Right atrium auricular region (tissue), 2 donors: ENCODE data around the gene GALNT16. TPM values are rescaled to one million over a fixed set of nuclear protein-coding genes. Genes with fewer than 3 reads are reported as not detected.
A peak's percentile ranks its signal among the peaks of the same experiment; 100 is the strongest.

Experiments used
- DNase-seq: peaks from one replicate; pipeline ENCODE4 v3.0.0-alpha.2; 2019; ENCODE audit warnings: low spot score
- H3K27ac ChIP-seq, 2 donors: fragments of 200-600 bp; sonication (generic); 1 replicate in 1 of 2; 2 replicates in 1 of 2; pipeline ENCODE4 v1.5.1; 2016 to 2019
- H3K27me3 ChIP-seq, 2 donors: fragments of 200-600 bp; sonication (generic); one replicate each; pipeline versions ENCODE4 v1.5.1 to v1.6.0; 2017 to 2019
- H3K36me3 ChIP-seq: fragments of 200-600 bp; sonication (generic); one replicate; pipeline ENCODE4 v1.5.1; 2016
- H3K4me1 ChIP-seq, 2 donors: fragments of 200-600 bp; sonication (generic); one replicate each; pipeline versions ENCODE4 v1.5.1 to v1.6.0; 2017 to 2019
- H3K4me3 ChIP-seq, 2 donors: fragments of 200-600 bp; sonication (generic); 1 replicate in 1 of 2; 2 replicates in 1 of 2; pipeline ENCODE4 v1.5.1; 2017 to 2019; ENCODE audit warnings: mild to moderate bottlenecking in 1 of 2, moderate library complexity in 1 of 2
- H3K9me3 ChIP-seq, 2 donors: fragments of 200-600 bp; sonication (generic); one replicate each; pipeline ENCODE4 v1.5.1; 2019
- CTCF ChIP-seq, 2 donors: fragments of 200-600 bp; sonication (generic); IDR thresholded peaks; one replicate each; pipeline ENCODE4 v1.5.1; 2019; ENCODE audit warnings: antibody characterized with exemption in 2 of 2
- total RNA-seq, 2 donors: library from RNA; depleted of rRNA; stranded (reverse); fragments of >200 nt; gene quantifications; one replicate each; pipeline ENCODE4 v1.1.0, GENCODE V29; 2016

Gene GALNT16
- total RNA-seq, 2 donors from 2014 or later: 17.9 to 56.8 TPM

DNA sequence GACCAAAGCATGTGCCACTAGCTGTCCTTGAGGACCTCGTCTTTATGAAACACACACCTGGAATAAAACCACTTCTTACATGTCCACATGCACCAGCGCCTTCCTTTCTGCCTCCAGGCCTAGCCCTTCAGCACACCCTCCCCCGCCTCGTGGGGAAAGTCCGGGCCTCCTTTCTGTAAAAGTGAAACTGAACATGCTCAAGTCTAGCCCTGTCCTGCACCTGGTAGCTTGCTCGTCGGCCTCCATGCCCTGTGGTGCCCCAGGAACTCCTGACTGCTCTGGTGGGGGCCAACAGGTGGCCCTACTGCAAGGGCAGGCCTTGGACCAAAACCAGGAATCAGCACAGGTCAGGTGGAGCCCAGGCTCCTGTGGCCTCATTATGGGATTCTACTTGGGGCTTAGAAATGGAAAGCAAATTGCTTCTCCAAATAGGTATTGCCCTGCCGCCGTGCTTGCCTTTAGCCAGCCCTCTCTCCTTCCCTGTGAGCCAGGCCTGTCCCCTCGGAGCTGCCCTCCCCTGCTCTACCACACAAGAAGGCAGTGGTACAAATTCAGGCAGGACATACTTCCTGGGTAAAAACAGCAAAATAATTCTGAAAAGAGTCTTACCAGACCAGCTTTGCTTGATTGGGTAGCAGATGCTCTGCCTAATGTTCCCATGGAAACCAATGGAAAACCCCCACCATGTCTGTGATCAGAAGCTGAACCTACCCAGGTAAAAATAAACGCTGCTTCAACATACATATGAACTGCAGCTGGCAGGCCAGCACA, 94.6 kb downstream of the GALNT16 start:
- no peak overlapping the region for H3K4me3 ChIP-seq
- H3K4me1 ChIP-seq: peaks cover 0 to 16% of the 10 kb centered on the region in 2 donors
- no peak for TF ChIP-seq CTCF (IDR thresholded peaks at IDR 0.05)
- no peak for DNase-seq
- no peaks in the 10 kb centered on the region for H3K9me3 ChIP-seq
- peak overlapping the region in 1 of 2 donors; percentile 69 for H3K27ac ChIP-seq
- no peaks in the 10 kb centered on the region for H3K27me3 ChIP-seq
- no peaks in the 10 kb centered on the region for H3K36me3 ChIP-seq

- Histone ChIP-seq H3K27ac (peak overlapping the region; percentile 55 to 69), H3K4me3 (no peak overlapping the region), H3K4me1 (peaks cover 0 to 16% of the 10 kb centered on the region in 2 donors), H3K27me3 (no peaks in the 10 kb centered on the region), H3K9me3 (no peaks in the 10 kb centered on the region), H3K36me3 (no peaks in the 10 kb centered on the region)
- TF ChIP-seq CTCF (IDR thresholded peaks at IDR 0.05): no peak
- no peak for DNase-seq
Measured at GRCh38 chr14:69355154-69355597, 95.2 kb downstream of the GALNT16 start.

DNA sequence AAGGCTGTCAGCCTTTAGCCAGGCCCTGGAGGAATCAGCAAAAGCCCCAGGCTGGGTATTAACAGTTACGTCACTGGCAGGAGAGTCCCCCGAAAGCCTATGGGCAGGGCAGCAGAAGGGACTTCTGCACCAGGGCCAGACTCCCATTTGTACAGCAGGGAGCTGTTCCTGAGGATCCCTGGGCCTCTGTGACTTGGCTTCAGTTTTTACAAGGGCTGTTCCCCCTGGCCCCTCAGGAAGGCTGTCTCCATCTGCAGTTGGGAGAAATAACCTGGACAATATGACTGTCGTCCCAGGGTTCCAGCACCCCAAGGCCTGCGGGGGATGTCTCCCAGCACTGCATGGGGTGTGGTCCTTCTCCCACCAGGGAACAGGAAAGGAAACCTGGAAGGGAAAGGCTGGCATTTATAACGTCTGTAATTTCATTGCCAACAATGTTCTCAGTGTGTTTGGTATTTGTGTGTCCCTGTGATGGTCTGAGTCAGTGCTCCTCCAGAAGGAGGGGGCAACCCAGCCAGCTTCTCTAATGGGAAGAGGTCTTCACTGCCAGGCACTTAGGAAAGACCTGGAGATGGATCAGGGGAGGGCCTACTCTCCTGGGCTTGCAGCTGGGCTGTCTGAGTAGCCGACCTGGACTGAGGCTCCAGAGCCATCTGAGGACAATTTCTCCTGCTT, 95.8 kb downstream of the GALNT16 start:
- no peaks in the 10 kb centered on the region for H3K27me3 ChIP-seq
- H3K9me3 ChIP-seq: no peaks in the 10 kb centered on the region
- H3K4me3 ChIP-seq: no peak overlapping the region
- peaks cover 0 to 16% of the 10 kb centered on the region in 2 donors for H3K4me1 ChIP-seq
- H3K36me3 ChIP-seq: no peaks in the 10 kb centered on the region
- TF ChIP-seq CTCF (IDR thresholded peaks at IDR 0.05): no peak
- peak; percentile 79 for DNase-seq
- peak overlapping the region; percentile 55 to 69 for H3K27ac ChIP-seq

GRCh38 chr14:69356903-69357543, 97.1 kb downstream of the GALNT16 start:
- H3K27ac ChIP-seq: no peak overlapping the region
- DNase-seq: no peak

More at GRCh38 chr14:69356903-69357543, 97.1 kb downstream of the GALNT16 start:
- H3K36me3 ChIP-seq: no peaks in the 10 kb centered on the region
- no peaks in the 10 kb centered on the region for H3K27me3 ChIP-seq
- H3K4me1 ChIP-seq: peaks cover 0 to 16% of the 10 kb centered on the region in 2 donors
- no peak overlapping the region for H3K4me3 ChIP-seq
- TF ChIP-seq CTCF (IDR thresholded peaks at IDR 0.05): no peak
- no peaks in the 10 kb centered on the region for H3K9me3 ChIP-seq
